Measurements from ENCODE around the gene DRP2. TPM values are rescaled to one million over a fixed set of nuclear protein-coding genes. Genes with fewer than 3 reads are reported as not detected.

Gene DRP2
- total RNA-seq, 1 experiment from 2014 or later = 0.64 TPM

DNA sequence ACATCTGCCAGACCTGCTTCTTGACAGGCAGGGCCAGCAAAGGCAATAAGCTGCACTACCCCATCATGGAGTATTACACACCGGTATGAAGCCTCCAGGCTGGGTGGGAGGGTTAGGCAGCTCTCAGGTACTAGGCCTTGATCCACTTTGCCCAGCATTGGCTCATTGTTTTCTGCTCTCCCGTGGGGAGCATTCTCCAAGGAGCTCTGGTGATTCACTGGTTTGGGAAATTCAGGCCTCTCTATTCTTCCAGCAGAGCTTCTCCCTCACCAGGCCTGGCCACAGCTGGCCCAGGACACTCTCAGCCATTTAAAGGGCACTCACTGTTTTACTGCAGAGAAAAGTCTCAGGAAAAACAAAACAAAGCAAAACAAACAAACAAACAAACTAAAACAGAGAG lies 33.0 kb downstream of the DRP2 start:
- H3K9ac ChIP-seq (ENCODE audit: low read length) = no peak overlapping the region
- no peaks in the 10 kb centered on the region for H3K36me3 ChIP-seq (ENCODE audit: control insufficient read depth in 1 of 2, insufficient read depth in 2 of 2, low read length in 2 of 2)
- no peak overlapping the region for H3K4me3 ChIP-seq (replicated peaks in 1 of 2; ENCODE audit: low read depth in 1 of 2, low read length in 2 of 2)
- POLR2A ChIA-PET = no interaction called here
- no peaks in the 10 kb centered on the region for H3K9me2 ChIP-seq (ENCODE audit: insufficient read depth)
- DNase-seq (ENCODE audit: low read depth, low spot score) (no peak), ATAC-seq (no peak)
- no peaks in the 10 kb centered on the region for H3K4me1 ChIP-seq (ENCODE audit: control insufficient read depth in 1 of 2, insufficient read depth in 2 of 2, low read length in 2 of 2)
- H2AFZ ChIP-seq (ENCODE audit: low read depth, low read length, poor library complexity, severe bottlenecking) = no peak overlapping the region
- intact Hi-C loops (cut with micrococcal nuclease) = no loop called here
- no TSS peak for BruUV-seq (replicated peaks)
- no peaks in the 10 kb centered on the region for H4K20me1 ChIP-seq (ENCODE audit: insufficient read depth)
- H3K79me2 ChIP-seq (ENCODE audit: insufficient read depth, low read length) = no peaks in the 10 kb centered on the region
- TF ChIP-seq POLR2AphosphoS5 (IDR thresholded peaks at IDR 0.05; ENCODE audit: low read depth, low read length) (no peak), EZH2 (IDR thresholded peaks at IDR 0.05) (no peak), EZH2phosphoT487 (IDR thresholded peaks at IDR 0.05; ENCODE audit: borderline replicate concordance) (no peak), SRF (IDR thresholded peaks at IDR 0.05; ENCODE audit: low read depth) (no peak), ELF1 (IDR thresholded peaks at IDR 0.05; ENCODE audit: borderline replicate concordance, low read depth) (no peak), RAD21 (IDR thresholded peaks at IDR 0.05; ENCODE audit: low read depth) (no peak), SP1 (IDR thresholded peaks at IDR 0.05; ENCODE audit: low read depth) (no peak), ZFX (IDR thresholded peaks at IDR 0.05) (no peak), CEBPB (IDR thresholded peaks at IDR 0.05; ENCODE audit: low read depth) (no peak), CBX3 (IDR thresholded peaks at IDR 0.05; ENCODE audit: low read depth) (no peak), SIN3A (IDR thresholded peaks at IDR 0.05; ENCODE audit: low read depth) (no peak), EGR1 (IDR thresholded peaks at IDR 0.05; ENCODE audit: low read depth) (no peak)
- TF ChIP-seq, protein P1, sequence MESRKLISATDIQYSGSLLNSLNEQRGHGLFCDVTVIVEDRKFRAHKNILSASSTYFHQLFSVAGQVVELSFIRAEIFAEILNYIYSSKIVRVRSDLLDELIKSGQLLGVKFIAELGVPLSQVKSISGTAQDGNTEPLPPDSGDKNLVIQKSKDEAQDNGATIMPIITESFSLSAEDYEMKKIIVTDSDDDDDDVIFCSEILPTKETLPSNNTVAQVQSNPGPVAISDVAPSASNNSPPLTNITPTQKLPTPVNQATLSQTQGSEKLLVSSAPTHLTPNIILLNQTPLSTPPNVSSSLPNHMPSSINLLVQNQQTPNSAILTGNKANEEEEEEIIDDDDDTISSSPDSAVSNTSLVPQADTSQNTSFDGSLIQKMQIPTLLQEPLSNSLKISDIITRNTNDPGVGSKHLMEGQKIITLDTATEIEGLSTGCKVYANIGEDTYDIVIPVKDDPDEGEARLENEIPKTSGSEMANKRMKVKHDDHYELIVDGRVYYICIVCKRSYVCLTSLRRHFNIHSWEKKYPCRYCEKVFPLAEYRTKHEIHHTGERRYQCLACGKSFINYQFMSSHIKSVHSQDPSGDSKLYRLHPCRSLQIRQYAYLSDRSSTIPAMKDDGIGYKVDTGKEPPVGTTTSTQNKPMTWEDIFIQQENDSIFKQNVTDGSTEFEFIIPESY (IDR thresholded peaks at IDR 0.05; ENCODE audit: extremely low read depth, insufficient replicate concordance, low read length) = no peak
- RAD21 ChIA-PET (ENCODE audit: low non-redundant PET in 1 of 2, low total read pairs in 2 of 2, uncharacterized antibody in 2 of 2, unreplicated experiment in 2 of 2) = no interaction called here
- CTCF ChIA-PET = no interaction called here
- H3K27ac ChIP-seq (ENCODE audit: low read depth, low read length) = no peak overlapping the region
- H3K9me3 ChIP-seq (ENCODE audit: control insufficient read depth in 1 of 2, insufficient read depth in 1 of 2, low read depth in 1 of 2, low read length in 2 of 2) = no peaks in the 10 kb centered on the region
- no peaks in the 10 kb centered on the region for H3K27me3 ChIP-seq (ENCODE audit: insufficient read depth, low read length)
- no peak overlapping the region for H3K4me2 ChIP-seq (ENCODE audit: low read length)
